Measurements from ENCODE around the gene TEDC2. TPM values are rescaled to one million over a fixed set of nuclear protein-coding genes. Genes with fewer than 3 reads are reported as not detected.

TEDC2 gene
- total and polyA plus RNA-seq, 10 of the 15 experiments (the other 5 are each of a cell fraction or from before 2014, with no cell fraction given): 0.23 to 47.9 (median 19.1) TPM

- peaks cover 6% of the 10 kb centered on the region for H3K79me2 ChIP-seq (ENCODE audit: control insufficient read depth, insufficient read depth, low read length)
- peak overlapping the region; percentile 58 for H3K9ac ChIP-seq (ENCODE audit: control insufficient read depth, insufficient read depth, low read length)
- under 1% methylated on average over 19 of the region's 20 CpGs for WGBS (ENCODE audit: insufficient coverage, insufficient replicate concordance, low lambda C conversion rate, missing lambda C conversion rate)
- H3K36me3 ChIP-seq (ENCODE audit: control insufficient read depth in 2 of 2, insufficient read depth in 2 of 2, low read length in 1 of 2): peaks cover 7 to 17% of the 10 kb centered on the region in 2 experiments; a peak in 3 of 4 replicates
- H3K27me3 ChIP-seq (replicated peaks in 1 of 2; ENCODE audit: control insufficient read depth in 2 of 2, insufficient read depth in 2 of 2, low read length in 1 of 2): no peaks in the 10 kb centered on the region
- H3K4me3 ChIP-seq: peak overlapping the region; percentile 73
- H3K4me2 ChIP-seq (ENCODE audit: control insufficient read depth, insufficient read depth): peak overlapping the region; percentile 96
- ChIA-PET POLR2A (interaction anchor here (0.6 to 1.6 kb wide), 7 partner anchors 8 to 329 kb away, joined by 3 to 11 read pairs (median 3); partner anchors contain the start of gene TBC1D24), CTCF (interaction anchor here (0.7 to 2.2 kb wide), 4 partner anchors 8 to 41 kb away, joined by 3 to 6 read pairs (median 5); partner anchors contain the start of gene TBC1D24), SMC1A (ENCODE audit: uncharacterized antibody, unreplicated experiment) (interaction anchor here (0.9 to 1.7 kb wide), 3 partner anchors 26 to 60 kb away, joined by 3 to 6 read pairs (median 5); partner anchors contain the start of genes AMDHD2 and CCNF), RAD21 (ENCODE audit: unreplicated experiment) (interaction anchor here (0.8 to 2.4 kb wide), 6 partner anchors 10 to 31 kb away, joined by 3 to 8 read pairs (median 5); partner anchors contain the start of genes CCNF, NTN3 and TBC1D24)
- intact Hi-C loops (cut with micrococcal nuclease; ENCODE audit: unreplicated experiment): no loop called here
- no peaks in the 10 kb centered on the region for H3K9me3 ChIP-seq (replicated peaks; ENCODE audit: control insufficient read depth, insufficient read depth, low read length)
- BruUV-seq (replicated peaks): no TSS peak
- peaks cover 8% of the 10 kb centered on the region; the same call in 1 of the 2 replicates for H3K4me1 ChIP-seq (ENCODE audit: control insufficient read depth, insufficient read depth, low read length)
- H2AFZ ChIP-seq (ENCODE audit: control insufficient read depth, low read depth, low read length): peak overlapping the region; percentile 76
- DNase-seq (ENCODE audit: low read depth, low spot score) (no peak), FAIRE-seq (no peak), ATAC-seq (no peak)
- no peaks in the 10 kb centered on the region for H4K20me1 ChIP-seq (ENCODE audit: control insufficient read depth, insufficient read depth)
- H3K27ac ChIP-seq (ENCODE audit: control insufficient read depth, insufficient read depth): no peak overlapping the region
- TF ChIP-seq DPF2 (IDR thresholded peaks at IDR 0.05) (no peak), EGR1 (IDR thresholded peaks at IDR 0.05; ENCODE audit: borderline replicate concordance in 1 of 2, low read depth in 2 of 2, low read length in 2 of 2) (no peak), NKRF (conservative IDR thresholded peaks at IDR 0.05) (0 out of 2 replicates have a peak, but pooled peaks have one; percentile 3), JUND (IDR thresholded peaks at IDR 0.05; ENCODE audit: low read depth, low read length) (no peak), ZBTB33 (IDR thresholded peaks at IDR 0.05) (no peak), FOXM1 (IDR thresholded peaks at IDR 0.05; ENCODE audit: low read depth, low read length) (no peak), SREBF1 (IDR thresholded peaks at IDR 0.05; ENCODE audit: low read length) (no peak)
- in situ Hi-C loops (cut with MboI): no loop called here
Measured at GRCh38 chr16:2460391-2460713, 443 bp downstream of the TEDC2 start.

Data from GM12878 (cell line).